ENCODE results near the gene GNAS. TPM values are rescaled to one million over a fixed set of nuclear protein-coding genes. Genes with fewer than 3 reads are reported as not detected.

Gene GNAS
- total and polyA plus RNA-seq, 10 of the 15 experiments (the other 5 are each of a cell fraction or from before 2014, with no cell fraction given), result 209 to 950 (median 394) TPM

- TF ChIP-seq ZNF592 (IDR thresholded peaks at IDR 0.05), result no peak
- peak; percentile 91 for TF ChIP-seq ZBTB40 (IDR thresholded peaks at IDR 0.05; ENCODE audit: borderline replicate concordance)
- TF ChIP-seq E2F4 (IDR thresholded peaks at IDR 0.05; ENCODE audit: low read depth, low read length), result peak; percentile 84
- no peak for TF ChIP-seq MTA2 (IDR thresholded peaks at IDR 0.05; ENCODE audit: low read depth)
- no peak for TF ChIP-seq HDAC6 (IDR thresholded peaks at IDR 0.05; ENCODE audit: unreplicated experiment)
- TF ChIP-seq NR2F1 (conservative IDR thresholded peaks at IDR 0.05), result no peak
- no peak for TF ChIP-seq BHLHE40 (IDR thresholded peaks at IDR 0.05; ENCODE audit: borderline replicate concordance in 1 of 2, low read depth in 2 of 2, low read length in 1 of 2)
- TF ChIP-seq SKIL (IDR thresholded peaks at IDR 0.05; ENCODE audit: low read depth, poor library complexity, severe bottlenecking), result no peak
- no peak for TF ChIP-seq SMC3 (IDR thresholded peaks at IDR 0.05; ENCODE audit: borderline replicate concordance, low read length)
- TF ChIP-seq PKNOX1 (IDR thresholded peaks at IDR 0.05), result peak; percentile 98
Measured at GRCh38 chr20:58850693-58851174, 1.8 kb upstream of the GNAS start, which contains the start of gene GNAS-AS1 (continued).
